ENCODE data around the gene ALPL.

ALPL gene

GRCh38 chr1:21509351-21510112 lies at the start of gene ALPL:
Gene ALPL, plus strand, starts transcription at chr1:21509423. Its CDS starts 44,659 bp downstream, at chr1:21554082.
- no peak for TF ChIP-seq CTCF (IDR thresholded peaks at IDR 0.05)

DNA sequence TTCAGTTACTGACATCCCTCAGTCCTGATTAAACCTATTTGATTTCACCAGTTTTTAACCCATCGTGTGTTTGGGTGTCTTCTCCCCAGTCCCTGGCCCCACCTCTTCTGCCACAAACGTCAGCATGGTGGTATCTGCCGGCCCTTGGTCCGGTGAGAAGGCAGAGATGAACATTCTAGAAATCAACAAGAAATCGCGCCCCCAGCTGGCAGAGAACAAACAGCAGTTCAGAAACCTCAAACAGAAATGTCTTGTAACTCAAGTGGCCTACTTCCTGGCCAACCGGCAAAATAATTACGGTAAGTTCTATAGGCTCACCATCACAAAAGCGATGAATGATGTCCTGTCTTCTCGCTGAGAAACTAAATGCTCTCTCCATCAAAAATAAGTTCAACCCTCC lies 40.6 kb upstream of the ALPL start:
- TF ChIP-seq CTCF (IDR thresholded peaks at IDR 0.05) = no peak

GRCh38 chr1:21469581-21469980 lies 39.6 kb upstream of the ALPL start:
- TF ChIP-seq CTCF (IDR thresholded peaks at IDR 0.05) = no peak

DNA sequence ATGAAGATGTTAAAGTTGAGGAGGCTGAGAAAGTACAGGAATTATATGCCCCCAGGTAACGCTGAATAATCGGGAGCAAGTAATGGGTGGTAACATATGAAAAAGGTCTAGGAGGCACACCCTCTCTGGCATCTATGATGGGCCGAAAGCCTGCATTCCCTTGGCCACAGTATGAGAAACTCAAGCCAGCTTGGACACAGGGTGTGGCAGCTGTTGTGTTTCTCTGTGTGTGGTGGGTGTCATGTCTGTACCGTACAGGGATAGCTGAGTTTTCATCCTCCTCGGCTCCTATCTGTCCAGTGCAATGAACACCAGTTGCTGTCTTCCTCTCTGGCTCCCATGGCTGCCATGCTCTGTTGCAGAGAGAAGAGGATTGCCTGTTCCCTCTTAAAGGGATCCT lies 36.4 kb upstream of the ALPL start:
- TF ChIP-seq CTCF (IDR thresholded peaks at IDR 0.05) = no peak

- TF ChIP-seq CTCF (IDR thresholded peaks at IDR 0.05) = no peak
Measured at GRCh38 chr1:21478356-21478755, 30.9 kb upstream of the ALPL start.

DNA sequence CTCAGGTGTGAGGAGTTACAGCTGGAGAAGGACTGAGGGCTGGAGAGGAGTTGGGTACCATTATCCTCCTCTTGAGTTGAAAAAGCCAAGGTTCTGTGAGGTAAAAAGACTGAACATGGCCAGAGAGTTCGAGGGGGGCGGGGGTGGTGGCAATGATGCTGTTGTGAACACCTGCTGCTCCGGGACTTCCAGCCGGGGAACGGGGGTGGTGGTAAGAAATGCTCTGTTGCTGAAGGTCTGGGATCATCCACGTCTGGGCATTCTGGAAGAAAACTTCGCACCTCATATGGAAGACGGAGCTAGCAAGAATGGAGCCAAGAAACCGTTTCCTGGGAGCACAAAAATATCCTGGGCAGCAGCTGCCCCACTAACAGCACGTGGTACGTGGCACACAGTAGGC lies 20.1 kb upstream of the ALPL start:
- TF ChIP-seq CTCF (IDR thresholded peaks at IDR 0.05) = no peak

GRCh38 chr1:21490774-21491487 lies 18.3 kb upstream of the ALPL start:
- TF ChIP-seq CTCF (IDR thresholded peaks at IDR 0.05) = no peak

Measured in LNCAP (cell line).